ENCODE data around the gene USP24. TPM values are rescaled to one million over a fixed set of nuclear protein-coding genes. Genes with fewer than 3 reads are reported as not detected.

Gene USP24
- total and polyA plus RNA-seq, 2 donors (not counting 1 experiment from before 2014, with no cell fraction given), result 18.9 to 152 TPM

- Histone ChIP-seq H3K4me3 (ENCODE audit: control extremely low read depth in 1 of 5, extremely low read depth in 1 of 5, insufficient read depth in 1 of 5, low read depth in 2 of 5, low read length in 4 of 5) (no peak overlapping the region), H3K36me3 (replicated peaks in 1 of 2; ENCODE audit: control extremely low read depth in 1 of 2, control insufficient read depth in 1 of 2, extremely low read depth in 1 of 2, insufficient read depth in 2 of 2, low read length in 1 of 2) (peaks cover 0 to 23% of the 10 kb centered on the region in 2 experiments), H3K27me3 (replicated peaks in 1 of 4; ENCODE audit: control extremely low read depth in 1 of 4, control insufficient read depth in 3 of 4, insufficient read depth in 4 of 4, low read length in 3 of 4) (no peaks in the 10 kb centered on the region), H3K79me2 (ENCODE audit: control insufficient read depth, insufficient read depth, low read length) (no peaks in the 10 kb centered on the region), H2AFZ (ENCODE audit: insufficient read depth, low read depth, low read length, poor library complexity, severe bottlenecking) (no peak overlapping the region), H4K20me1 (ENCODE audit: control insufficient read depth, insufficient read depth, low read length, poor library complexity, severe bottlenecking) (no peaks in the 10 kb centered on the region), H3K4me2 (replicated peaks; ENCODE audit: low read depth, low read length, poor library complexity, severe bottlenecking) (no peak overlapping the region), H3K27ac (ENCODE audit: low read length in 2 of 2) (no peak overlapping the region), H3K4me1 (ENCODE audit: control insufficient read depth in 2 of 2, insufficient read depth in 2 of 2, low read length in 2 of 2) (no peaks in the 10 kb centered on the region), H3K9ac (ENCODE audit: low read length) (no peak overlapping the region), H3K9me3 (ENCODE audit: control extremely low read depth in 1 of 3, control insufficient read depth in 2 of 3, insufficient read depth in 1 of 3, low read length in 2 of 3) (no peaks in the 10 kb centered on the region)
- H3K27me3 Mint-ChIP-seq, result no peaks in the 10 kb centered on the region
- ChIA-PET POLR2A (no interaction called here), CTCF (no interaction called here)
- TF ChIP-seq, protein P1, sequence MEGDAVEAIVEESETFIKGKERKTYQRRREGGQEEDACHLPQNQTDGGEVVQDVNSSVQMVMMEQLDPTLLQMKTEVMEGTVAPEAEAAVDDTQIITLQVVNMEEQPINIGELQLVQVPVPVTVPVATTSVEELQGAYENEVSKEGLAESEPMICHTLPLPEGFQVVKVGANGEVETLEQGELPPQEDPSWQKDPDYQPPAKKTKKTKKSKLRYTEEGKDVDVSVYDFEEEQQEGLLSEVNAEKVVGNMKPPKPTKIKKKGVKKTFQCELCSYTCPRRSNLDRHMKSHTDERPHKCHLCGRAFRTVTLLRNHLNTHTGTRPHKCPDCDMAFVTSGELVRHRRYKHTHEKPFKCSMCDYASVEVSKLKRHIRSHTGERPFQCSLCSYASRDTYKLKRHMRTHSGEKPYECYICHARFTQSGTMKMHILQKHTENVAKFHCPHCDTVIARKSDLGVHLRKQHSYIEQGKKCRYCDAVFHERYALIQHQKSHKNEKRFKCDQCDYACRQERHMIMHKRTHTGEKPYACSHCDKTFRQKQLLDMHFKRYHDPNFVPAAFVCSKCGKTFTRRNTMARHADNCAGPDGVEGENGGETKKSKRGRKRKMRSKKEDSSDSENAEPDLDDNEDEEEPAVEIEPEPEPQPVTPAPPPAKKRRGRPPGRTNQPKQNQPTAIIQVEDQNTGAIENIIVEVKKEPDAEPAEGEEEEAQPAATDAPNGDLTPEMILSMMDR (IDR thresholded peaks at IDR 0.05), result no peak
- TF ChIP-seq EZH2 (IDR thresholded peaks at IDR 0.05; ENCODE audit: borderline replicate concordance, insufficient read depth, low read depth, low read length, poor library complexity, severe bottlenecking), result no peak
- intact Hi-C loops (cut with micrococcal nuclease), result no loop called here
- 100% methylated on average over 9 of the region's 9 CpGs for WGBS (ENCODE audit: insufficient coverage)
- H3K4me1 Mint-ChIP-seq, result no peaks in the 10 kb centered on the region
- H3K4me3 Mint-ChIP-seq, result no peak overlapping the region
- H3K9me3 Mint-ChIP-seq (ENCODE audit: insufficient read depth), result no peaks in the 10 kb centered on the region
- ATAC-seq (ENCODE audit: low read depth) (no peak), DNase-seq (no peak)
- no peak overlapping the region for H3K27ac Mint-ChIP-seq
Observed at GRCh38 chr1:55063577-55063942, 151.6 kb downstream of the USP24 start.

DNA sequence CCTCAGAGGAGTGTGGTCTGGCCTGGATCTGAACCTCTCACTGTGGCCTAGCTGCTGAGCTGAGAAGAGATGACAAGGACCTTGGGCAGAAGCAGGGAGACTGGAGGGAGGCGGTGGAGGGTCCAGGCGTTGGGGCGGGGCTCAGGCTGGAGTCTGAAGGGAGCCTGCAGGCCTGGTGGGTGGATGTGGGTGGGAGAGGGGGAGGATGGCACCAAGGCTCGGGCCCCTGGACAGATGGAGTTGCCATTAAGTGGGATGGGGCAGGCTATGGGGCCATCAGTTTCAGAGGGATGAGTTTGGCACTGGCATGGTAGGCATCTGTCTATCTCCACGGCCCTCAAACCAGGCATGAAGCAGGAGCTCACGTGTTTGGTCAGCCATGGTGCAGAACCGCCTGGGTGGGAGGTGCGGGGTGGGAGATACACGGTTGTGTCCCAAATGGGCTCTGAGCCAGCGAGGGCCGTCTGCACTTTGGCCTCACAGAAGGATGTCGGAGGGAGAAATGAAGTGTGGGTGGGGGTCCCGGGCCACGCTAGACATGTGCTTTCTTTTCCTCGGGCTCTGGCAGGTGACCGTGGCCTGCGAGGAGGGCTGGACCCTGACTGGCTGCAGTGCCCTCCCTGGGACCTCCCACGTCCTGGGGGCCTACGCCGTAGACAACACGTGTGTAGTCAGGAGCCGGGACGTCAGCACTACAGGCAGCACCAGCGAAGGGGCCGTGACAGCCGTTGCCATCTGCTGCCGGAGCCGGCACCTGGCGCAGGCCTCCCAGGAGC lies 152.2 kb downstream of the USP24 start:
- Histone ChIP-seq H3K4me3 (ENCODE audit: control extremely low read depth in 1 of 5, extremely low read depth in 1 of 5, insufficient read depth in 1 of 5, low read depth in 2 of 5, low read length in 4 of 5) (no peak overlapping the region), H3K36me3 (replicated peaks in 1 of 2; ENCODE audit: control extremely low read depth in 1 of 2, control insufficient read depth in 1 of 2, extremely low read depth in 1 of 2, insufficient read depth in 2 of 2, low read length in 1 of 2) (peaks cover 0 to 18% of the 10 kb centered on the region in 2 experiments), H3K9ac (ENCODE audit: low read length) (no peak overlapping the region), H3K27ac (ENCODE audit: low read length in 2 of 2) (no peak overlapping the region), H3K4me2 (replicated peaks; ENCODE audit: low read depth, low read length, poor library complexity, severe bottlenecking) (no peak overlapping the region), H3K9me3 (ENCODE audit: control extremely low read depth in 1 of 3, control insufficient read depth in 2 of 3, insufficient read depth in 1 of 3, low read length in 2 of 3) (no peaks in the 10 kb centered on the region), H2AFZ (ENCODE audit: insufficient read depth, low read depth, low read length, poor library complexity, severe bottlenecking) (no peak overlapping the region), H3K79me2 (ENCODE audit: control insufficient read depth, insufficient read depth, low read length) (no peaks in the 10 kb centered on the region), H3K27me3 (replicated peaks in 1 of 4; ENCODE audit: control extremely low read depth in 1 of 4, control insufficient read depth in 3 of 4, insufficient read depth in 4 of 4, low read length in 3 of 4) (no peaks in the 10 kb centered on the region), H4K20me1 (ENCODE audit: control insufficient read depth, insufficient read depth, low read length, poor library complexity, severe bottlenecking) (no peaks in the 10 kb centered on the region), H3K4me1 (ENCODE audit: control insufficient read depth in 2 of 2, insufficient read depth in 2 of 2, low read length in 2 of 2) (no peaks in the 10 kb centered on the region)
- intact Hi-C loops (cut with micrococcal nuclease), result no loop called here
- ChIA-PET CTCF (no interaction called here), POLR2A (no interaction called here)
- ATAC-seq (ENCODE audit: low read depth), result no peak
- Mint-ChIP-seq H3K9me3 (ENCODE audit: insufficient read depth) (no peaks in the 10 kb centered on the region), H3K4me3 (no peak overlapping the region), H3K27ac (no peak overlapping the region), H3K4me1 (no peaks in the 10 kb centered on the region), H3K27me3 (no peaks in the 10 kb centered on the region)
- TF ChIP-seq EZH2 (IDR thresholded peaks at IDR 0.05; ENCODE audit: borderline replicate concordance, insufficient read depth, low read depth, low read length, poor library complexity, severe bottlenecking), result no peak
- TF ChIP-seq, protein P1 (IDR thresholded peaks at IDR 0.05), result no peak
- DNase-seq, result no peak
- 97% methylated on average over 29 of the region's 29 CpGs for WGBS (ENCODE audit: insufficient coverage)

All from B cell (primary cell).